Loucy (cell line): Measurements from ENCODE around the gene MPIG6B.

Experiments
- EZH2phosphoT487 ChIP-seq: fragments of 200-600 bp; IDR thresholded peaks from 2 replicates; pipeline ENCODE4 v1.6.1; 2018; ENCODE audit warnings: antibody characterized with exemption, mild to moderate bottlenecking, moderate library complexity, borderline replicate concordance
- TF ChIP-seq, protein P1 (sequence below): fragments of 200-600 bp; sonication (generic); conservative IDR thresholded peaks from 2 replicates; pipeline ENCODE4 v1.5.1; 2014; ENCODE audit warnings: mild to moderate bottlenecking, antibody characterized with exemption, low read length

- TF ChIP-seq, protein P1, sequence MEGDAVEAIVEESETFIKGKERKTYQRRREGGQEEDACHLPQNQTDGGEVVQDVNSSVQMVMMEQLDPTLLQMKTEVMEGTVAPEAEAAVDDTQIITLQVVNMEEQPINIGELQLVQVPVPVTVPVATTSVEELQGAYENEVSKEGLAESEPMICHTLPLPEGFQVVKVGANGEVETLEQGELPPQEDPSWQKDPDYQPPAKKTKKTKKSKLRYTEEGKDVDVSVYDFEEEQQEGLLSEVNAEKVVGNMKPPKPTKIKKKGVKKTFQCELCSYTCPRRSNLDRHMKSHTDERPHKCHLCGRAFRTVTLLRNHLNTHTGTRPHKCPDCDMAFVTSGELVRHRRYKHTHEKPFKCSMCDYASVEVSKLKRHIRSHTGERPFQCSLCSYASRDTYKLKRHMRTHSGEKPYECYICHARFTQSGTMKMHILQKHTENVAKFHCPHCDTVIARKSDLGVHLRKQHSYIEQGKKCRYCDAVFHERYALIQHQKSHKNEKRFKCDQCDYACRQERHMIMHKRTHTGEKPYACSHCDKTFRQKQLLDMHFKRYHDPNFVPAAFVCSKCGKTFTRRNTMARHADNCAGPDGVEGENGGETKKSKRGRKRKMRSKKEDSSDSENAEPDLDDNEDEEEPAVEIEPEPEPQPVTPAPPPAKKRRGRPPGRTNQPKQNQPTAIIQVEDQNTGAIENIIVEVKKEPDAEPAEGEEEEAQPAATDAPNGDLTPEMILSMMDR = no peak
- TF ChIP-seq EZH2phosphoT487 = no peak
Measured at GRCh38 chr6:31683591-31683990, 39.6 kb upstream of the MPIG6B start.
